HepG2 (cell line): ENCODE measurements around the gene MAPK14. TPM values are rescaled to one million over a fixed set of nuclear protein-coding genes. Genes with fewer than 3 reads are reported as not detected.

ENCODE experiments used
- ATAC-seq: fragments of 200-7000 bp; cut with Tn5 transposase; 3 replicates; pipeline ENCODE4 v1.9.1; 2020; ENCODE audit warnings: mild to moderate bottlenecking, moderate library complexity
- BruUV-seq: library from RNA; stranded (reverse); fragments of 400-500 nt; replicated peaks from 2 replicates; lab custom pipeline; 2021; lab: Mats Ljungman, UMichigan
- CTCF ChIA-PET: fragments of 300-600 bp; formaldehyde crosslinking; extraction: SDS; loops from one replicate; lab custom pipeline; 2021; ENCODE audit warnings: low total read pairs, inconsistent platforms, low intra/inter-chr PET ratio; lab: Yijun Ruan, JAX
- POLR2A ChIA-PET: fragments of 350-600 bp; sonication (Branson Sonifier 250); formaldehyde crosslinking; loops from one replicate; lab custom pipeline; 2020; ENCODE audit warnings: antibody characterized with exemption, inconsistent platforms; lab: Yijun Ruan, JAX
- DNase-seq: peaks from one replicate; pipeline ENCODE4 v3.0.0-alpha.2; 2015; ENCODE audit warnings: low spot score
- FAIRE-seq: peaks from 3 replicates; lab custom pipeline; 2011; peaks lifted over from hg19 to GRCh38; lab: Jason Lieb, UNC
- H2AFZ ChIP-seq: one replicate; pipeline ENCODE4 v1.6.1; 2011; ENCODE audit warnings: low read length, inconsistent platforms
- H3K27ac ChIP-seq: fragments of 300-600 bp; 3 replicates; pipeline ENCODE4 v1.8.0; 2011; ENCODE audit warnings: mixed run types, mild to moderate bottlenecking, mixed read lengths, low read length, inconsistent platforms; ENCODE audit not compliant: insufficient read depth; ENCODE audit errors: extremely low read length
- H3K27me3 ChIP-seq, 2 experiments: fragments of 200-600 bp in 1 of 2; 2 replicates in 1 of 2; 3 replicates in 1 of 2; pipeline versions ENCODE4 v1.6.0 to v1.8.0; 2011; ENCODE audit warnings: low read length in 2 of 2, mild to moderate bottlenecking in 2 of 2, moderate library complexity in 2 of 2, inconsistent platforms in 1 of 2; ENCODE audit not compliant: insufficient read depth in 2 of 2, control insufficient read depth in 1 of 2
- H3K36me3 ChIP-seq, 2 experiments: fragments of 200-600 bp in 1 of 2; replicated peaks in 1 of 2; 2 replicates in 1 of 2; 3 replicates in 1 of 2; pipeline versions ENCODE4 v1.5.1 to v1.8.0; 2011; ENCODE audit warnings: low read length in 2 of 2, inconsistent platforms in 1 of 2; ENCODE audit not compliant: insufficient read depth in 2 of 2, control insufficient read depth in 1 of 2
- H3K4me1 ChIP-seq: 2 replicates; pipeline ENCODE4 v1.5.1; 2012; ENCODE audit warnings: low read length, inconsistent platforms; ENCODE audit not compliant: insufficient read depth
- H3K4me2 ChIP-seq: 2 replicates; pipeline ENCODE4 v1.6.0; 2011; ENCODE audit warnings: low read depth, low read length, inconsistent platforms
- H3K4me3 ChIP-seq, 3 experiments: fragments of 200-600 bp in 1 of 3; sonication (generic), shearing (Covaris generic) in 1 of 3; replicated peaks in 1 of 3; 2 replicates each; pipeline ENCODE4 v1.5.1; 2011 to 2016; ENCODE audit warnings: low read length in 3 of 3, inconsistent platforms in 2 of 3, low read depth in 2 of 3, mild to moderate bottlenecking in 2 of 3, control low read depth in 1 of 3, mixed read lengths in 1 of 3; ENCODE audit not compliant: insufficient read depth in 1 of 3
- H3K79me2 ChIP-seq: one replicate; pipeline ENCODE4 v1.6.1; 2011; ENCODE audit warnings: low read length, inconsistent platforms; ENCODE audit not compliant: insufficient read depth
- H3K9ac ChIP-seq: 2 replicates; pipeline ENCODE4 v1.6.0; 2011; ENCODE audit warnings: mild to moderate bottlenecking, low read depth, low read length, inconsistent platforms; ENCODE audit not compliant: insufficient read depth
- H3K9me3 ChIP-seq: 2 replicates; pipeline ENCODE4 v1.5.1; 2012; ENCODE audit warnings: mild to moderate bottlenecking, low read length
- H4K20me1 ChIP-seq: 2 replicates; pipeline ENCODE4 v1.6.0; 2011; ENCODE audit warnings: inconsistent platforms, mild to moderate bottlenecking, low read length, moderate library complexity; ENCODE audit not compliant: insufficient read depth
- ARNT2 ChIP-seq: sonication (generic); formaldehyde crosslinking; IDR thresholded peaks from 2 replicates; pipeline ENCODE4 v1.8.0; 2022; ENCODE audit warnings: mild to moderate bottlenecking, low read depth, missing genetic modification reagents, moderate library complexity
- CBX5 ChIP-seq: sonication (generic); formaldehyde crosslinking; IDR thresholded peaks from 2 replicates; pipeline ENCODE4 v1.4.0; 2020; ENCODE audit warnings: missing genetic modification reagents, borderline replicate concordance
- DPF2 ChIP-seq: sonication (generic); formaldehyde crosslinking; IDR thresholded peaks from 2 replicates; pipeline ENCODE4 v1.4.0; 2020; ENCODE audit warnings: mild to moderate bottlenecking, low read depth, missing genetic modification reagents, borderline replicate concordance
- MEF2D ChIP-seq: sonication (generic); formaldehyde crosslinking; IDR thresholded peaks from 2 replicates; pipeline ENCODE4 v1.5.1; 2020; ENCODE audit warnings: mild to moderate bottlenecking, missing genetic modification reagents
- MIER2 ChIP-seq: IDR thresholded peaks from 2 replicates; pipeline ENCODE4 v1.6.1; 2016; ENCODE audit warnings: missing biosample characterization, missing genetic modification reagents
- NONO ChIP-seq, 2 experiments: fragments of 450-650 bp in 1 of 2; sonication (generic) in 1 of 2; formaldehyde crosslinking in 1 of 2; IDR thresholded peaks in 1 of 2; conservative IDR thresholded peaks in 1 of 2; 2 replicates each; pipeline versions ENCODE4 v1.6.1 to v1.8.0; 2017 to 2022; ENCODE audit warnings: mild to moderate bottlenecking in 1 of 2, missing genetic modification reagents in 1 of 2, moderate library complexity in 1 of 2
- PAF1 ChIP-seq: IDR thresholded peaks from 2 replicates; pipeline ENCODE4 v1.6.1; 2016; ENCODE audit warnings: missing genetic modification reagents, missing compliant biosample characterization
- PHF5A ChIP-seq: IDR thresholded peaks from one replicate; pipeline ENCODE4 v1.6.1; 2018; ENCODE audit warnings: low read depth, missing genetic modification reagents; ENCODE audit not compliant: unreplicated experiment
- RBAK ChIP-seq: sonication (generic); formaldehyde crosslinking; IDR thresholded peaks from 2 replicates; pipeline ENCODE4 v1.5.1; 2020; ENCODE audit warnings: mild to moderate bottlenecking, missing genetic modification reagents
- SMARCE1 ChIP-seq: fragments of 450-650 bp; IDR thresholded peaks from 2 replicates; pipeline ENCODE4 v1.6.1; 2017; ENCODE audit warnings: borderline replicate concordance
- ZNF224 ChIP-seq: sonication (generic); formaldehyde crosslinking; IDR thresholded peaks from 2 replicates; pipeline ENCODE4 v1.5.0; 2020; ENCODE audit warnings: mild to moderate bottlenecking, missing genetic modification reagents
- ZNF672 ChIP-seq: sonication (generic); formaldehyde crosslinking; IDR thresholded peaks from 2 replicates; pipeline ENCODE4 v1.8.1; 2022; ENCODE audit warnings: missing genetic modification reagents
- ZNF776 ChIP-seq: sonication (generic); formaldehyde crosslinking; IDR thresholded peaks from 2 replicates; pipeline ENCODE4 v1.4.0; 2020; ENCODE audit warnings: mild to moderate bottlenecking, missing genetic modification reagents
- WGBS: methylation state at CpG from one replicate; pipeline ENCODE4 v1.1.6; 2017; ENCODE audit warnings: low lambda C conversion rate; 5-methylcytosine and 5-hydroxymethylcytosine counted together
- in situ Hi-C: cut with HindIII; loops from 2 replicates; pipeline ENCODE4 v1.10.0; 2017; ENCODE audit warnings: low pct_unique_long_range_greater_than_20kb; ENCODE audit not compliant: extremely low pct_ligation_motif_present
- intact Hi-C: fragments of 100-400 bp; cut with micrococcal nuclease; formaldehyde crosslinking; loops from one replicate; pipeline ENCODE4 v1.10.0; 2022; ENCODE audit not compliant: unreplicated experiment
- polyA plus RNA-seq, 8 experiments: library from polyadenylated mRNA; depleted of rRNA in 3 of 8; stranded (reverse) in 7 of 8; unstranded in 1 of 8; fragments of >200 nt; fragmentation: Illumina TruSeq in 4 of 8; extraction: Trizol in 4 of 8; gene quantifications; 2 replicates each; pipeline versions ENCODE4 v1.2.1 to v1.2.3, GENCODE V29; 2011 to 2016; ENCODE audit warnings: low read depth in 4 of 8, missing spikeins in 1 of 8, mixed read lengths in 1 of 8; ENCODE audit not compliant: insufficient read depth in 1 of 8
- total RNA-seq, 5 experiments: library from RNA; depleted of rRNA; stranded (reverse); fragments of >200 nt; fragmentation: Illumina TruSeq; extraction: Trizol; gene quantifications; 2 replicates each; pipeline ENCODE4 v1.2.3, GENCODE V29; 2016; ENCODE audit warnings: low read depth in 1 of 5

The MAPK14 gene
- total and polyA plus RNA-seq, 2 of the 13 experiments (the other 11 are each of a cell fraction or from before 2014, with no cell fraction given), result 66.3 to 67.3 TPM

- Histone ChIP-seq H4K20me1 (no peaks in the 10 kb centered on the region), H3K79me2 (no peaks in the 10 kb centered on the region), H3K36me3 (peaks cover 9 to 26% of the 10 kb centered on the region in 2 experiments), H3K9ac (no peak overlapping the region), H3K9me3 (no peaks in the 10 kb centered on the region), H3K4me2 (no peak overlapping the region), H3K27ac (no peak overlapping the region), H3K4me3 (no peak overlapping the region), H3K27me3 (no peaks in the 10 kb centered on the region), H2AFZ (no peak overlapping the region), H3K4me1 (peaks cover 11% of the 10 kb centered on the region)
- in situ Hi-C loops (no loop called here), intact Hi-C loops (no loop called here)
- no peak for DNase-seq
- no peak for FAIRE-seq
- no TSS peak for BruUV-seq
- ATAC-seq, result no peak
- CTCF ChIA-PET, result interaction anchor here (1.2 kb wide), 1 partner anchor 8 kb away, joined by 3 read pairs; no protein-coding TSS in a partner anchor
- POLR2A ChIA-PET, result interaction anchor here (0.8 kb wide), 1 partner anchor 18 kb away, joined by 4 read pairs; no protein-coding TSS in a partner anchor
- TF ChIP-seq MIER2 (no peak), SMARCE1 (no peak), ZNF776 (CRISPR knock-in tag) (no peak), PHF5A (CRISPR knock-in tag) (no peak), ZNF224 (CRISPR knock-in tag) (no peak), ARNT2 (CRISPR knock-in tag) (no peak), RBAK (CRISPR knock-in tag) (no peak), DPF2 (CRISPR knock-in tag) (no peak), MEF2D (no peak), PAF1 (CRISPR knock-in tag) (no peak), ZNF672 (no peak), CBX5 (CRISPR knock-in tag) (no peak), NONO (IDR thresholded peaks at IDR 0.05) (no peak), NONO (CRISPR knock-in tag; conservative IDR thresholded peaks at IDR 0.05) (no peak)
- WGBS, result 98% methylated on average over 2 of the region's 2 CpGs
These were observed 86.1 kb downstream of the MAPK14 start for GRCh38 chr6:36113703-36114102.
